C4-2B (cell line): ENCODE data around the gene GAS7.

Experiments
- ZFX ChIP-seq: fragments of 450-650 bp; IDR thresholded peaks from 2 replicates; pipeline ENCODE4 v1.6.1; 2017
- TF ChIP-seq, protein P1 (sequence below): fragments of 450-650 bp; conservative IDR thresholded peaks from 2 replicates; pipeline ENCODE4 v1.5.1; 2017; ENCODE audit warnings: mild to moderate bottlenecking

DNA sequence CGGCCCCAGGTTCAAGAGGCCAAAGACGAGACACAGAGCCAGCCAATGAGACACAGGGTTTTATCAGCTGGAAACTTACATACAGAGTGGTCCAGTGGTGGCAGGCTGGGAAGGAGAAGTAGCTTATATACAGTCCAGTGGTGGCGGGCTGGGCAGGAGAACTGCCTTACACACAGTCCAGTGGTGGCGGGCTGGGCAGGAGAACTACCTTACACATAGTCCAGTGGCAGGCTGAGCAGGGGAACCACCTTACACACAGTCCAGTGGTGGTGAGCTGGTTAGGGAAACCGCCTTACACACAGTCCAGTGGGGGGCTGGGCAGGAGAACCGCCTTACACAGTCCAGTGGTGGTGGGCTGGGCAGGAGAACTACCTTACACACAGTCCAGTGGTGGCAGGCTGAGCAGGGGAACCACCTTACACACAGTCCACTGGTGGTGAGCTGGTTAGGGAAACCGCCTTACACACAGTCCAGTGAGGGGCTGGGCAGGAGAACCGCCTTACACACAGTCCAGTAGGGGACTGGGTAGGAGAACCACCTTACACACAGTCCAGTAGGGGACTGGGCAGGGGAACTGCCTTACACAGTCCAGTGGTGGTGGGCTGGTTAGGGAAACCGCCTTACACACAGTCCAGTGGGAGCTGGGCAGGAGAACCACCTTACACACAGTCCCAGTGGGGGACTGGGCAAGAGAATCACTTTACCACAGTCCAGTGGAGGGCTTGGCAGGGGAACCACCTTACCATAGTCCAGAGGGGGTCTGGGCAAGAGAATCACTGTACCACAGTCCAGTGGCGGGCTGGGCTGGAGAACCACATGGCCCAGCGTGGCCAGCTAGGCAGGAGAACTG is 90.9 kb downstream of the GAS7 start:
- TF ChIP-seq, protein P1, sequence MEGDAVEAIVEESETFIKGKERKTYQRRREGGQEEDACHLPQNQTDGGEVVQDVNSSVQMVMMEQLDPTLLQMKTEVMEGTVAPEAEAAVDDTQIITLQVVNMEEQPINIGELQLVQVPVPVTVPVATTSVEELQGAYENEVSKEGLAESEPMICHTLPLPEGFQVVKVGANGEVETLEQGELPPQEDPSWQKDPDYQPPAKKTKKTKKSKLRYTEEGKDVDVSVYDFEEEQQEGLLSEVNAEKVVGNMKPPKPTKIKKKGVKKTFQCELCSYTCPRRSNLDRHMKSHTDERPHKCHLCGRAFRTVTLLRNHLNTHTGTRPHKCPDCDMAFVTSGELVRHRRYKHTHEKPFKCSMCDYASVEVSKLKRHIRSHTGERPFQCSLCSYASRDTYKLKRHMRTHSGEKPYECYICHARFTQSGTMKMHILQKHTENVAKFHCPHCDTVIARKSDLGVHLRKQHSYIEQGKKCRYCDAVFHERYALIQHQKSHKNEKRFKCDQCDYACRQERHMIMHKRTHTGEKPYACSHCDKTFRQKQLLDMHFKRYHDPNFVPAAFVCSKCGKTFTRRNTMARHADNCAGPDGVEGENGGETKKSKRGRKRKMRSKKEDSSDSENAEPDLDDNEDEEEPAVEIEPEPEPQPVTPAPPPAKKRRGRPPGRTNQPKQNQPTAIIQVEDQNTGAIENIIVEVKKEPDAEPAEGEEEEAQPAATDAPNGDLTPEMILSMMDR, result no peak
- no peak for TF ChIP-seq ZFX
